Tibial artery (tissue), 4 donors: ENCODE results near the gene SELP.

ENCODE experiments used
- DNase-seq, 2 donors: peaks; one replicate each; pipeline ENCODE4 v3.0.0-alpha.2; 2019
- H3K27ac ChIP-seq, 2 donors: fragments of 200-600 bp; sonication (generic) in 1 of 2; 1 replicate in 1 of 2; 2 replicates in 1 of 2; pipeline ENCODE4 v1.5.1; 2018 to 2019; ENCODE audit warnings: mild to moderate bottlenecking in 1 of 2
- H3K27me3 ChIP-seq, 2 donors: fragments of 200-600 bp; sonication (generic) in 1 of 2; one replicate each; pipeline versions ENCODE4 v1.5.1 to v1.6.0; 2016 to 2019
- H3K36me3 ChIP-seq, 3 donors: fragments of 200-600 bp; sonication (generic) in 2 of 3; one replicate each; pipeline ENCODE4 v1.5.1; 2016 to 2019; ENCODE audit warnings: mild to moderate bottlenecking in 2 of 3
- H3K4me1 ChIP-seq, 4 donors: fragments of 200-600 bp; sonication (generic) in 2 of 4; 1 replicate in 3 of 4; 2 replicates in 1 of 4; pipeline ENCODE4 v1.5.1; 2016 to 2019
- H3K4me3 ChIP-seq, 2 donors: fragments of 200-600 bp; sonication (generic) in 1 of 2; 1 replicate in 1 of 2; 2 replicates in 1 of 2; pipeline ENCODE4 v1.5.1; 2018 to 2019; ENCODE audit warnings: mild to moderate bottlenecking in 2 of 2
- H3K9me3 ChIP-seq, 3 donors: fragments of 200-600 bp; sonication (generic) in 1 of 3; one replicate each; pipeline ENCODE4 v1.5.1; 2016 to 2019
- CTCF ChIP-seq, 2 experiments: fragments of 200-600 bp in 1 of 2; fragments of 450-650 bp in 1 of 2; IDR thresholded peaks; one replicate each; pipeline ENCODE4 v1.5.1; 2017 to 2019; ENCODE audit warnings: antibody characterized with exemption in 2 of 2, mild to moderate bottlenecking in 1 of 2, moderate library complexity in 1 of 2
- intact Hi-C: fragments of 100-400 bp; cut with DNase I; formaldehyde crosslinking; loops from one replicate; pipeline ENCODE4 v1.15.0; 2023; ENCODE audit warnings: low total_unique reads

SELP gene

GRCh38 chr1:169653873-169654272 is 23.9 kb upstream of the SELP start:
- intact Hi-C loops = no loop called here
- Histone ChIP-seq H3K4me3 (no peak overlapping the region), H3K27me3 (no peaks in the 10 kb centered on the region), H3K36me3 (no peaks in the 10 kb centered on the region), H3K27ac (no peak overlapping the region), H3K9me3 (no peaks in the 10 kb centered on the region), H3K4me1 (no peaks in the 10 kb centered on the region)
- no peak for TF ChIP-seq CTCF (IDR thresholded peaks at IDR 0.05)
- DNase-seq = no peak

GRCh38 chr1:169651035-169651434 is 21.1 kb upstream of the SELP start:
- H3K4me1 ChIP-seq = no peaks in the 10 kb centered on the region
- H3K4me3 ChIP-seq = no peak overlapping the region
- intact Hi-C loops = no loop called here
- no peaks in the 10 kb centered on the region for H3K9me3 ChIP-seq
- no peak for DNase-seq
- no peaks in the 10 kb centered on the region for H3K27me3 ChIP-seq
- no peak for TF ChIP-seq CTCF (IDR thresholded peaks at IDR 0.05)
- no peak overlapping the region for H3K27ac ChIP-seq
- no peaks in the 10 kb centered on the region for H3K36me3 ChIP-seq

- no peak overlapping the region for H3K27ac ChIP-seq
- H3K36me3 ChIP-seq = no peaks in the 10 kb centered on the region
- no peak overlapping the region for H3K4me3 ChIP-seq
- no peaks in the 10 kb centered on the region for H3K9me3 ChIP-seq
- no peak for TF ChIP-seq CTCF (IDR thresholded peaks at IDR 0.05)
- H3K4me1 ChIP-seq = no peaks in the 10 kb centered on the region
- H3K27me3 ChIP-seq = no peaks in the 10 kb centered on the region
- DNase-seq = no peak
- intact Hi-C loops = no loop called here
Measured at GRCh38 chr1:169650551-169650950, 20.6 kb upstream of the SELP start.

GRCh38 chr1:169648709-169649108 is 18.8 kb upstream of the SELP start:
- no peak for DNase-seq
- Histone ChIP-seq H3K27ac (no peak overlapping the region), H3K9me3 (no peaks in the 10 kb centered on the region), H3K36me3 (no peaks in the 10 kb centered on the region), H3K4me1 (no peaks in the 10 kb centered on the region), H3K27me3 (no peaks in the 10 kb centered on the region), H3K4me3 (no peak overlapping the region)
- no peak for TF ChIP-seq CTCF (IDR thresholded peaks at IDR 0.05)
- intact Hi-C loops = no loop called here

- no peak overlapping the region for H3K27ac ChIP-seq
- H3K4me1 ChIP-seq = no peaks in the 10 kb centered on the region
- no peaks in the 10 kb centered on the region for H3K9me3 ChIP-seq
- no peak overlapping the region for H3K4me3 ChIP-seq
- DNase-seq = no peak
- no peak for TF ChIP-seq CTCF (IDR thresholded peaks at IDR 0.05)
- H3K27me3 ChIP-seq = no peaks in the 10 kb centered on the region
- no peaks in the 10 kb centered on the region for H3K36me3 ChIP-seq
- intact Hi-C loops = no loop called here
Measured at GRCh38 chr1:169648187-169648586, 18.3 kb upstream of the SELP start.

- intact Hi-C loops = no loop called here
- Histone ChIP-seq H3K4me1 (no peaks in the 10 kb centered on the region), H3K27me3 (no peaks in the 10 kb centered on the region), H3K9me3 (no peaks in the 10 kb centered on the region), H3K27ac (no peak overlapping the region), H3K4me3 (no peak overlapping the region), H3K36me3 (no peaks in the 10 kb centered on the region)
- DNase-seq = no peak
- TF ChIP-seq CTCF (IDR thresholded peaks at IDR 0.05) = no peak
Measured at GRCh38 chr1:169647512-169647911, 17.6 kb upstream of the SELP start.
